ENCODE data around the gene RXFP4. TPM values are rescaled to one million over a fixed set of nuclear protein-coding genes. Genes with fewer than 3 reads are reported as not detected.
A peak's percentile ranks its signal among the peaks of the same experiment; 100 is the strongest.
"Not testable (repeated sequence)": the region's sequence is repeated elsewhere in the genome, so short reads cannot be mapped to it uniquely, and the experiment has no call there.

Gene RXFP4
- total RNA-seq, 4 donors from 2014 or later, result 0.80 to 11.6 (median 2.5) TPM

GRCh38 chr1:155983191-155984024 is 42.0 kb downstream of the RXFP4 start:
- peak; percentile 45 for DNase-seq
- Histone ChIP-seq H3K4me3 (peak overlapping the region in 1 of 4 donors; percentile 19), H3K9me3 (no peaks in the 10 kb centered on the region), H3K36me3 (no peaks in the 10 kb centered on the region), H3K4me1 (peaks cover 31 to 53% (median 35%) of the 10 kb centered on the region in 4 donors), H3K27me3 (no peaks in the 10 kb centered on the region), H3K27ac (peak overlapping the region; percentile 92 to 96 (median 94))
- in situ Hi-C loops (cut with MboI; ENCODE audit: low pct_ligation_motif_present in 1 of 4, low pct_unique_long_range_greater_than_20kb in 1 of 4, low sequenced_read_pairs in 3 of 4), result loop anchor here in 3 of 4 donors (5.0 to 10.0 kb wide), 2 partner anchors 46 to 49 kb away; partner anchors contain the start of gene KHDC4 (in 2 of the 3)
- intact Hi-C loops (cut with DNase I; ENCODE audit: low total_unique reads), result no loop called here
- 0 to 34% methylated on average over 1 to 4 of the region's 4 CpGs for WGBS, 2 donors (ENCODE audit: low coverage in 1 of 2)
- TF ChIP-seq POLR2AphosphoS5 (IDR thresholded peaks at IDR 0.05) (peak in 1 of 3 donors; percentile 14), CTCF (IDR thresholded peaks at IDR 0.05) (no peak)

GRCh38 chr1:155984341-155984740 is 42.9 kb downstream of the RXFP4 start:
- in situ Hi-C loops (cut with MboI; ENCODE audit: low pct_ligation_motif_present in 1 of 4, low pct_unique_long_range_greater_than_20kb in 1 of 4, low sequenced_read_pairs in 3 of 4) (loop anchor here in 3 of 4 donors (5.0 to 10.0 kb wide), 2 partner anchors 47 to 50 kb away; partner anchors contain the start of gene KHDC4 (in 2 of the 3)), intact Hi-C loops (cut with DNase I; ENCODE audit: low total_unique reads) (no loop called here)
- TF ChIP-seq EP300 (IDR thresholded peaks at IDR 0.05; ENCODE audit: low read depth) (no peak), POLR2AphosphoS5 (IDR thresholded peaks at IDR 0.05) (no peak), POLR2A (IDR thresholded peaks at IDR 0.05) (no peak), CTCF (IDR thresholded peaks at IDR 0.05) (no peak)
- Histone ChIP-seq H3K27me3 (no peaks in the 10 kb centered on the region), H3K4me3 (no peak overlapping the region), H3K4me1 (peaks cover 31 to 55% (median 37%) of the 10 kb centered on the region in 4 donors), H3K9me3 (no peaks in the 10 kb centered on the region), H3K27ac (peak overlapping the region; percentile 92 to 96 (median 94)), H3K36me3 (no peaks in the 10 kb centered on the region)
- no peak for DNase-seq
- WGBS, 2 donors (ENCODE audit: low coverage in 1 of 2), result 78% methylated on average over 7 of the region's 7 CpGs; no CpG with 5 or more reads in 1 of the 2 donors

GRCh38 chr1:155984903-155985645 is 43.6 kb downstream of the RXFP4 start:
- 86 to 100% methylated on average over 1 to 11 of the region's 11 CpGs for WGBS, 2 donors (ENCODE audit: low coverage in 1 of 2)
- DNase-seq, H3K4me3 ChIP-seq, H3K9me3 ChIP-seq, H3K27me3 ChIP-seq, H3K36me3 ChIP-seq: not testable (repeated sequence)
- peaks cover 24 to 47% (median 30%) of the 10 kb centered on the region in 4 donors for H3K4me1 ChIP-seq
- in situ Hi-C loops (cut with MboI; ENCODE audit: low pct_ligation_motif_present in 1 of 4, low pct_unique_long_range_greater_than_20kb in 1 of 4, low sequenced_read_pairs in 3 of 4) (loop anchor here (5.0 to 10.0 kb wide), 2 partner anchors 48 to 50 kb away; partner anchors contain the start of gene KHDC4 (in 2 of the 4)), intact Hi-C loops (cut with DNase I; ENCODE audit: low total_unique reads) (loop anchor here (5.0 kb wide), 1 partner anchor 48 kb away; no protein-coding TSS in a partner anchor)
- peak overlapping the region in 1 of 4 donors; percentile 93 for H3K27ac ChIP-seq

- 45% methylated on average over 9 of the region's 9 CpGs; no CpG with 5 or more reads in 1 of the 2 donors for WGBS, 2 donors (ENCODE audit: low coverage in 1 of 2)
- DNase-seq, result peak; percentile 75
- Histone ChIP-seq H3K27me3 (no peaks in the 10 kb centered on the region), H3K9me3 (no peaks in the 10 kb centered on the region), H3K36me3 (no peaks in the 10 kb centered on the region), H3K4me1 (peaks cover 7 to 8% (median 7%) of the 10 kb centered on the region in 4 donors), H3K27ac (peak overlapping the region; percentile 18 to 38 (median 32)), H3K4me3 (peak overlapping the region in 3 of 4 donors; percentile 5 to 22 (median 13))
- in situ Hi-C loops (cut with MboI; ENCODE audit: low pct_ligation_motif_present in 1 of 4, low pct_unique_long_range_greater_than_20kb in 1 of 4, low sequenced_read_pairs in 3 of 4) (loop anchor here in 3 of 4 donors (5.0 to 10.0 kb wide), 2 partner anchors 52 to 55 kb away; partner anchors contain the start of gene KHDC4 (in 2 of the 3)), intact Hi-C loops (cut with DNase I; ENCODE audit: low total_unique reads) (loop anchor here (5.0 kb wide), 1 partner anchor 52 kb away; no protein-coding TSS in a partner anchor)
- TF ChIP-seq POLR2AphosphoS5 (IDR thresholded peaks at IDR 0.05) (peak in 2 of 3 donors; percentile 21 to 33), EP300 (IDR thresholded peaks at IDR 0.05; ENCODE audit: low read depth) (no peak), POLR2A (IDR thresholded peaks at IDR 0.05) (no peak), CTCF (IDR thresholded peaks at IDR 0.05) (peak; percentile 98 to 99 (median 99))
Measured at GRCh38 chr1:155989242-155990004, 48.0 kb downstream of the RXFP4 start.

Measured in transverse colon (tissue), 4 donors.